Fibroblast of skin of scalp (primary cell): Measurements from ENCODE around the gene RAB29.

Source experiments
- DNase-seq: peaks from one replicate; pipeline ENCODE4 v3.0.0-alpha.2; 2013

The RAB29 gene

DNA sequence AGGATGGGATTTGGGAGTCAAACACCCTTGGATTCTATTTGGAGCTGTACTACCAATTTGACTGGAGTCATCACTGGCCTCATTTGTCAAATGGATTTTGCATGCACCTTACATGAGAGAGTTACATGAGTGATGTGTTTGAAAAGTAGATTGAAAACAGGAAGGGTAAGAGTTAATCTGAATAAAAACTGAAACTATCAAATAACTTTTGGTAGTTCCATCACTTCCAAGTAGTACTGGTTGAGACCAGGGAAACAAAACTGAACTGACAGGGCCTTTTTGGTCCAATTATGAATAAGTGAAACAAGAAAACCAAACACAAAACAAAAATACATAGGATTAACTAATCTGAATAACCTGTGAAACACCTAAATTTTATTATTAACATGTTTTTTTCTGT is 55.5 kb downstream of the RAB29 start:
- no peak for DNase-seq

DNA sequence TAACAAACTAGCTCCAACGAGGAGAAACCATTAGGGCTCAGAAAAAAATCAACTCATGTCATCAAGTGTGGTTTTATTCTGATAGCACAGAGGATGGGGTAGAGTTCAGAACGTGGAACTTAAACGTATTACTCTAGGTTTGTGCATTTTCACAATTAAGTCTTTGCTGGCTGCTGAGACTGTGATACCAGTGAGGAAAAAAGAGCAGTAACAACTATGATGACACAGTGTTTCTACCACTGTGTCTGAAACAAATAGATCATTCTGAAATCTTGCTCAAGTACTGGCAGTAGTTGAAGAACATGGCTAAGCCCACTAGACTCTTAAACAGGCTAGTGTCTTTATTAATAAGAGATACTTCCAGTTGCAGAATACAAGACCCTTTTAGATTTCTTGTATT is 56.3 kb downstream of the RAB29 start:
- no peak for DNase-seq
